GM19395 (cell line): ENCODE results near the gene CPVL.

Source experiments
- ATAC-seq: cut with Tn5 transposase; IDR thresholded peaks from one replicate; pipeline ENCODE4 v1.9.1; 2021; ENCODE audit warnings: mild to moderate bottlenecking, moderate library complexity; ENCODE audit not compliant: unreplicated experiment

CPVL gene

GRCh38 chr7:28984217-28984616 lies 162.1 kb downstream of the CPVL start:
- no peak for ATAC-seq

GRCh38 chr7:28983396-28984190 lies 162.7 kb downstream of the CPVL start:
- ATAC-seq: no peak

- no peak for ATAC-seq
Observed at GRCh38 chr7:28981161-28981465, 165.2 kb downstream of the CPVL start.

GRCh38 chr7:28980451-28981160 lies 165.7 kb downstream of the CPVL start:
- no peak for ATAC-seq

GRCh38 chr7:28979776-28980175 lies 166.6 kb downstream of the CPVL start:
- ATAC-seq: no peak

- ATAC-seq: no peak
Observed at GRCh38 chr7:28977881-28978280, 168.5 kb downstream of the CPVL start.

- ATAC-seq: no peak
Observed at GRCh38 chr7:28976022-28976421, 170.3 kb downstream of the CPVL start.

GRCh38 chr7:28973591-28973990 lies 172.7 kb downstream of the CPVL start:
- ATAC-seq: no peak

GRCh38 chr7:28964056-28964455 lies 182.3 kb downstream of the CPVL start:
- no peak for ATAC-seq

- no peak for ATAC-seq
Observed at GRCh38 chr7:28961972-28962371, 184.4 kb downstream of the CPVL start.

GRCh38 chr7:28960071-28960840 lies 186.1 kb downstream of the CPVL start:
- no peak for ATAC-seq

- ATAC-seq: no peak
Observed at GRCh38 chr7:28958980-28959347, 187.4 kb downstream of the CPVL start.

- ATAC-seq: no peak
Observed at GRCh38 chr7:28958235-28958979, 187.9 kb downstream of the CPVL start, which contains the start of gene TRIL. TSS of gene TRIL (minus strand) at chr7:28958330. CDS start at chr7:28958046, 284 bp downstream.

- no peak for ATAC-seq
Observed at GRCh38 chr7:28957751-28958234, 188.5 kb downstream of the CPVL start.

GRCh38 chr7:28957064-28957750 lies 189.1 kb downstream of the CPVL start:
- ATAC-seq: no peak

GRCh38 chr7:28956608-28957063 lies 189.7 kb downstream of the CPVL start:
- ATAC-seq: no peak

GRCh38 chr7:28955718-28956607 lies 190.4 kb downstream of the CPVL start:
- ATAC-seq: no peak

- no peak for ATAC-seq
Observed at GRCh38 chr7:28955356-28955717, 191.0 kb downstream of the CPVL start.

- no peak for ATAC-seq
Observed at GRCh38 chr7:28954946-28955345, 191.4 kb downstream of the CPVL start.
